Measurements from ENCODE around the gene LMO3.

The LMO3 gene

DNA sequence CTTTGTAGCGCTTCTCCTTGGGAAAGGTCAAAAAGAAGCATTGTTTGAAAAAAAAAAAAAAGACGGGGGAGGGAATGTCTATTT lies at the start of gene LMO3:
Gene LMO3 (minus strand): TSS at position 46 of the 84 bp plus-strand sequence. CDS start 5,302 bp downstream, outside the sequence.
- TF ChIP-seq, protein P1, sequence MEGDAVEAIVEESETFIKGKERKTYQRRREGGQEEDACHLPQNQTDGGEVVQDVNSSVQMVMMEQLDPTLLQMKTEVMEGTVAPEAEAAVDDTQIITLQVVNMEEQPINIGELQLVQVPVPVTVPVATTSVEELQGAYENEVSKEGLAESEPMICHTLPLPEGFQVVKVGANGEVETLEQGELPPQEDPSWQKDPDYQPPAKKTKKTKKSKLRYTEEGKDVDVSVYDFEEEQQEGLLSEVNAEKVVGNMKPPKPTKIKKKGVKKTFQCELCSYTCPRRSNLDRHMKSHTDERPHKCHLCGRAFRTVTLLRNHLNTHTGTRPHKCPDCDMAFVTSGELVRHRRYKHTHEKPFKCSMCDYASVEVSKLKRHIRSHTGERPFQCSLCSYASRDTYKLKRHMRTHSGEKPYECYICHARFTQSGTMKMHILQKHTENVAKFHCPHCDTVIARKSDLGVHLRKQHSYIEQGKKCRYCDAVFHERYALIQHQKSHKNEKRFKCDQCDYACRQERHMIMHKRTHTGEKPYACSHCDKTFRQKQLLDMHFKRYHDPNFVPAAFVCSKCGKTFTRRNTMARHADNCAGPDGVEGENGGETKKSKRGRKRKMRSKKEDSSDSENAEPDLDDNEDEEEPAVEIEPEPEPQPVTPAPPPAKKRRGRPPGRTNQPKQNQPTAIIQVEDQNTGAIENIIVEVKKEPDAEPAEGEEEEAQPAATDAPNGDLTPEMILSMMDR (IDR thresholded peaks at IDR 0.05): no peak

DNA sequence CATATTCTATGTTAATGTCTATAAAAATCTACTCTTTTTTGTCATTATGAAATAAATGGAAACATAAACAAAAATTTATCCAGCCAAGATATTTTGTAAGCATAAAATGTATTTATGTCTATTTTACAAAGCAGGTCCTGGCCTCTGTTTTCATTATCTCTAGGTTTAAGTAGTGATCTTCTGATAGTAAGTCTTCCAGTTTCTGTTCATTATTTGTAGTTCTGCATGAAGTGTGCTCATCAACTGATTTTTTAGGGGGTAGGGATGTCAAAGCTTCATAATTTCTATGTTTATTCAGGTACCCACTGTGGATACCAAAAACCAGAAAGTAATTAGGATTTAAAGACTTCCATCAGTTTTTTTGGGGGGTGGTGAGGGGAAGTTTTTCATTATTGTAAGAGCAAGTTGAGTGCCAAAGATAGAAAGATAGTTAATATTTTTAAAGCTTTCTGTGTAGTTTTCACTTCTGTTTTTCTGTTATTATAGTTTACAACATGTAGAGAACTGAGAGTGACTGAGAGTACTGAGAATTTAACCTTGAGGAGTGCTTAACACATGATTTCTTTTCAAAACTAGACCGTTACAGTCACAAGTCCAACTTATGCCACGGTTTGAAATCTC lies 30.6 kb upstream of the LMO3 start:
- TF ChIP-seq, protein P1 (IDR thresholded peaks at IDR 0.05): no peak

DNA sequence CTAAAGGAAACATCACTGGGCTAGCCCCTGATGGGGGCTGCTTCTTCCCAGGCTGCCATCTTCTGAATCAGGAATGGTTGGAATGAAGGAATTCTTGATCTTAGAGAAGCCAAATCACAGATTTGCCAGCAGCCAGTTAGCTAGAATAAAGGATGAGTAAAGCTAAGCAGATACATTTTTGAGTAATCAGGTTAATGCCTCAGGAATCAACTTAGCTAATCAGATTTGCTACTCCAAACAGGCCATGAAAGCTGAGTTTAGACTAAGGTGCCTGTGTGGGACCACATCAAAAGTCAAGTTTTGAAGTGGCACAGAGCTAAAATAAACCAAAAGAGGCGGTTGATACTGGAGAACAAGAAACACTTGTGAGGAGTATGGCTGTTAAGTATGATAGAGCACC lies 28.8 kb upstream of the LMO3 start:
- TF ChIP-seq, protein P1 (IDR thresholded peaks at IDR 0.05): no peak

DNA sequence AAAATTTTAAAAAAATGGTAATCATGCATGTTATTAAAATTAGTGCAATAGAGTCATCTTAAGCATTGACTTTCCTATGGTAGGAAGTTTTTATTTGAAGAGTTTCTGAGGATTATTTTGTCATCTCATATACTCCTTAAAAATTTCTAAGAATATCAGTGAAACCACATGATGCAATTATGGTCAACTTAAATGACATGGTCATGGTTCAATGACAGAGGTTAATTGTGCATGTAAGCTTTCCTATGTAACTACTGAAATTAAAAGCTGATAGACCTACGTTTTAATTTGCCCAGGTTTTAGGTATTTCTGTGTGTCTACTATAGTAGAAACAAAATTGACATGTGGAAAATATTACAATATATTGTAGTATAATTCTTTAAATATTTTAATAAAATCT lies 21.0 kb upstream of the LMO3 start:
- TF ChIP-seq, protein P1 (IDR thresholded peaks at IDR 0.05): no peak

DNA sequence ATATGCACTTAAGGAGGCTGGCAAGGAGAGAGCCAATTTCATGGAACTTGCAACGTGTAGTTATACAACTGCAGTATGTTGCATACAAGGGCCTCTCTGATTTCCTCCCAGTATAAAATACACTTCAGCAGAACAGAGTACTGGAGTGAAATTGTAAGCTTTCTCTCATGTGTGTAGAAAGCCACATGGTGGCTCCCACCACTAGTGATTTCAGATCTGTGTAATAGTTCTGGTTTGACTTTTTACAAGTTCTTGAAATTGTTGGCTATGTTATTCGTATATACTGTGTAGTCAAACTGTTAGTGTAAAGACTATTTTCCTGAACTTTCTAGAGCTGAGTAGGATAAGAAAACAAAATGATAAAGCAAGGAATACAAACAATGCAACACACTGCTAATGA lies 16.4 kb upstream of the LMO3 start:
- TF ChIP-seq, protein P1 (IDR thresholded peaks at IDR 0.05): no peak

DNA sequence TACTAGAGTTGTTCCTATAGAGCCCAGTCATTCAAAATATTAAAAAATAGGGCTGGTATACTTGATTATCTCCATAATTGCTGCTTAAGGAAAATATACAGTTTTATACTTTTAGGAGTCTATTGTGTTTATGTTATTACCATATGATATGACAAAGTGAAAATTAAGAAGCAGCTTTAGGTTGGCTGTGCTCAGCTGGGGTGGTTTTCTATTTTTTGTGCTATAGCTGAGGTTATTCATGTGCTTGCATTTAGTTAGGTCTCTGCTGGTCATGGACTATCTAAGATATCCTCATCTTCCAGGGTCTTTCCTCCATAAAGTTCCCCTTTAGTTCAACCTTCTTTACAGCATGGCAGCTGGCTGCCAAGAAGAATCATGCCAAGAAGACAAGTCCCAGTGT lies 13.6 kb upstream of the LMO3 start:
- TF ChIP-seq, protein P1 (IDR thresholded peaks at IDR 0.05): no peak

DNA sequence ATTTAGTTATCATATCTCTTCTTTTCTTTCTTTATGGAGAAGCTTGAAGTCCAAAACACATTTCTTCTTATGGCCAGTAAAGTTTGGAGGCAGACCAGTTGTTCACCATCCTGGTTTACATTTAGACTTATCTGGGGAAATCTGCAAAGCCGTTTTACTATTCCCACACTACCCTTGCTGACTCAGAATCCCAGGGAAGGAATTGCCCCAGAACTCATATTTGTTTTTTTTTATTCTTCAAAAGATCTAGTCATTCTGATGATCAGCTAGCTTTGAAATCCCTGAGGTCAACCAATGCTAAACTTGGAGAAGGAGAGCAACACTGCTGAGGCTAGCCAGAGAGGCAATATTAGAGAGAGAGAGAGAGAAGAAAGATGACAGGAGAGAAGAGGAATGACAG lies 12.3 kb upstream of the LMO3 start:
- TF ChIP-seq, protein P1 (IDR thresholded peaks at IDR 0.05): no peak

DNA sequence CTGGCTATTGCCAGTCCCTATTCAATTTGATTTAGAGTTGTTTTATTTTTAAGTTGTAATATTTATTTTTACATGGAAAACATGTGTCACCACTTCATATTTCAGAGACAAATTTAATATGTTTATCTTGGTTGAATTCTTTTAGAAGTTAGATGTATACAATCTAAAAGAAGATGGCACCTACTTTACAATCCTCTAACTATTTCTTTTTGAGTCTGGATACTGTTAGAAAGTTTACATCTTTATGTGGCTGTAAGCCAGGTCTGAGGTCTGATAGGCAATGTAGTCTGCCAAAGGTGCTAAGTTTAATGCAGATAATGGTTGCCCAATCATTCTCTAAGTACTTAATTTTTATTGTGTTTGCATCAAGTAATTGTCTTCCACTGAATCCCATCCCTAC lies 7.2 kb upstream of the LMO3 start:
- TF ChIP-seq, protein P1 (IDR thresholded peaks at IDR 0.05): no peak

Data from LNCAP (cell line).